Stimulated activated CD8-positive, alpha-beta memory T cell treated with anti-CD3 and anti-CD28 coated beads, Interleukin-7, amount 100 ng/mL, for 4 hours (primary cell): Measurements from ENCODE around the gene ACSF2.
"Not testable (repeated sequence)": the region's sequence is repeated elsewhere in the genome, so short reads cannot be mapped to it uniquely, and the experiment has no call there.

Experiments
- DNase-seq, 2 donors: peaks; one replicate each; pipeline ENCODE4 v3.0.0-alpha.2; 2020; ENCODE audit warnings: low read depth in 2 of 2

The ACSF2 gene

DNA sequence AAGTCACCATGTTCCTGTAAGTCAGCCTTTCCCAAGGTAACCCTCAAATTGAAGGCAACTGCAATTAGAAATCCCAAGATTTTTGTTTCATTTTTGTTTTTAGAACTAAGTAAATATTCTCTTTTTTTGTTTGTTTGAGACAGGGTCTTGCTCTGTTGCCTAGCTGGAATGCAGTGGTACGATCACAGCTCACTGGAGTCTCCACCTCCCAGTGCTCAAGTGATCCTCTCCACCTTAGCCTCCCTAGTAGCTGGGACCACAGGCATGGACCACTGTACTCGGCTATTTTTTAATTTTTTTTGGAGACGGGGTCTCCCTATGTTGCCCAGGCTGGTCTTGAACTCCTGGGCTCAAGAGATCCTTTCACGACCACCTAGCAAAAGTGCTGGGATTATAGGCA is 18.1 kb upstream of the ACSF2 start:
- no peak for DNase-seq

DNA sequence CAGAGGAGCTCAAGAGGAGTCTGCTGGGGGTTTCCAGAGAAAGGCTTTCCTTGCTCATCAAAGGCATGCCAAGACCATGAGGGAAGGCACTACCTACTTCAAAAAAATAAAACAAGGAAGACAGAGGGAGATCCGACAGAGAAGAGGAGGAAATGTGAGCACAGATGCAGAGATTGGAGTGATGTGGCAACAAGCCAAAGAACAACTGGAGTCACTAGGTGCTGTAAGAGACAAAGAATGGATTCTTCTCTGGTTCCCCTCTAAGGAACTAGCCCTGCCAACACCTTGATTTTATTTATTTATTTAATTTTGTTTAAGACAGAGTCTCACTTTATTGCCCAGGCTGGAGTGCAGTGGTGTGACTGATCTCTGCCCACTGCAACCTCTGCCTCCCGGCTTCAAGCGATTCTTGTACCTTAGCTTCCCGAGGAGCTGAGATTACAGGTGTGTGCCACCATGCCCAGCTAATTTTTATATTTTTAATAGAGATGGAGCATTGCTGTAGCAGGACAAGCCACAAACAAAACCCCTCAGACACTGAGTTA is 13.8 kb upstream of the ACSF2 start:
- DNase-seq = no peak

DNA sequence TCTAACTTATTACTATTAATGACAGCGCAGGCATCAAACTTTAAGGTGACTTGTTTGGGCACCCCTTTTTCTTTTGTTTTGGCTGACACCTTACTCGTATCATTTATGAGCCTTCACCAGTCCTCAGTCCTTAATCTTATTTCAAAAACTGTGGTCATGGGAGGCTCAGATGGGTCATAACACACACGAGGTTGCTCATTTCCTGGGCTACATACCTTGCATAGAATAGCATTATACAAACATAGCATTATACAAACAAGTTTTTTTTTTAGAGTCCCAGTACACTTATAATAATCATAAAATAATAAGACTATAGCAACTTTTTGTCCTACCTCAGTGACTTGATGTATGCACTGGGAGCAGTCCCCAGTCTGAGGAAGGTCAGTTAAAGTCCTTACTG is 11.2 kb upstream of the ACSF2 start:
- DNase-seq = no peak

DNA sequence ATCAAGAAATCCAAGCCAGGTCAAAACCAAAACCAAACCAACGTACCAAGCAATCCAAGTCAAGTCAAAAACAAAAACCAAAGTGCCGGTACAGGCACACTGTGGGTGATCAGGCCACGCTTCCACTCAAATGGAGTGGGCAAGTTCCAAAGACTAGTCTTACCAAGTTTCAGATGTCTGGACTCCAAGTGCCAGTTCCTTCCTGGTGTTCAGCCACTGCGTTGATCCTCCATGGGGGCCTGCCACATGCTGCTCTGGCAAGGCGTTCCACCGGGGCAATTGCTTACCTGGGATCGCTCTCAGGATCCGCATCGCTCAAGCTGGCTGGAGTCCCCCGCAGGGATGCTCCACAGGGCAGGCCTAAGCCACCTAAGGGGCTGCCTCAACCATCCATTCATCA is 6.4 kb upstream of the ACSF2 start:
- not testable (repeated sequence) for DNase-seq

DNA sequence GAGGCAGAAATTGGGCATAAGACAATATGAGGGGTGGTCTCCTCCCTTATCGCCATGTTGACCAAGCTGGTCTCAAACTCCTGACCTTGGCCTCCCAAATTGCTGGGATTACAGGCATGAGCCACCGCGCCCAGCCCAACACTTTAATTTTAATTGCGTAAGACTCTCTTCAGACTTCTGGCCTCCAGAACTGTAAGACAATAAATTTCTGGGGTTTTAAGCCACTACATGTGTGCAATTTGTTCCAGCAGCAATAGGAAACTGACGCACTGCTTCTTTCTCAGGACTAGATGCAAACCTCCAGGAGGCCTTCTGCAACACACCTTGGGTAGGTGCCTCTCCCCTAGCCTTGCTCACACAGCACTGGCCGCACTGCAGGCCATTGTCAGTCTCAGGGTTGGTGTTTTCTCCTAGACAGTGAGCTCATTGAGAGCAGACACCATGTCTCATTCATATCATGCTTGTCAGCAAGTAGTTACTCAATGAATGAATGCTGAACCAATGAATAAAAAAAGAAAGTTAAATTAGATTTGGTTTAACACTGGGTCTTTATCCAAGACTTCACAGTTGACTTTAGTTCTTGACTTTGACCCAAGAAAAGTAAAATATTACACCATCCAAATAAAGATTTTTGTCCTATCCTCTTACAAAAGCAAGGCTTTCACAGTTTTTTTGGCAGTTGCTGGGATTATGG is 5.5 kb upstream of the ACSF2 start:
- no peak for DNase-seq

DNA sequence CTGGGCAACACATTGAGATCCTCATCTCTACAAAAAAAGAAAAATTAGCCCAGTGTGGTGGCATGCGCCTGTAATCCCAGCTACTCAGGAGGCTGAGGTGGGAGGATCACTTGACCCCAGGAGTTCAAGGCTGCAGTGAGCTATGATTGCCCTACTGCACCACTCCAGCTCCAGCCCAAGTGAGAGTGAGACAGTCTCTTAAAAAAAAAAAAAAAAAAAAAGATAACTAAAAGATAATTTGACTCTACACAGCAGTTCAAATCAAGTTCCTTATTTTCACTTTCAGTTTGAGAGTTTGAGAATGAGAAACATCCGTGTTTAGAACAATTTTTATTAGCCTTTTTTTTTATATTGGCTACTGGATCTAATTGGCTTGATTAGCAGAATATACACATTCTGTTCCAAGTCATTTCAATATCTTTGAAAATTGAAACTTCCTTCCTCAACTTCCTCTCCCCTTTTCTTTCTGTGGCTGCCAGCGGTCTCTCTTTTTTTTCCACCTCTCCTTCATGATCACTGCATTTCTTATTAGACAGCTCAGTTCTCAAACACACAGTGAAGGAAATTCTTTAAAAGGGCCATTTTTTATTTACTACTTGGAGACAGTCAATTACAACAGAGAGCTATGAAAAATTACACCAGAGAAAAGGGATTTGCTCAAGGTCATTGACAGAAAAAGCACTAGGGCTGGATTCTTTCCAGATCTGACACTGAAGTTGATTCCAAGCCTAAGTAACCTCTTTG is 4.5 kb upstream of the ACSF2 start:
- DNase-seq = no peak

DNA sequence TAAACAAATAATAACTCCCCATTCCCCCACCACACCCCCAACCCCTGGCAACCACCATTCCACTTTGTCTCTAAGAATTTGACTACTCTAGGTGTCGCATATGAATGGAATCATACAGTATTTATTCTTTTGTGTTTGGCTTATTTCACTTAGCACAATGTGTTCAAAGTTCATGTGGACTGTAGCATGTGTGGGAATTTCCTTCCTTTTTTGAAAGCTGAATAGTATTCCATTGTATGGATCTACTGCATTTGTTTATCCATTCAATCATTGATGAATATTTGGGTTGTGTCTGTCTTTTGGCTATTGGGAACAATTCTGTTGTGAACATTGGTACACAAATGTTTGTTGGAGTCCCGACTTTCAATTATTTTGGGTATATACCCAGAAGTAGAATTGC is 3.3 kb upstream of the ACSF2 start:
- no peak for DNase-seq

DNA sequence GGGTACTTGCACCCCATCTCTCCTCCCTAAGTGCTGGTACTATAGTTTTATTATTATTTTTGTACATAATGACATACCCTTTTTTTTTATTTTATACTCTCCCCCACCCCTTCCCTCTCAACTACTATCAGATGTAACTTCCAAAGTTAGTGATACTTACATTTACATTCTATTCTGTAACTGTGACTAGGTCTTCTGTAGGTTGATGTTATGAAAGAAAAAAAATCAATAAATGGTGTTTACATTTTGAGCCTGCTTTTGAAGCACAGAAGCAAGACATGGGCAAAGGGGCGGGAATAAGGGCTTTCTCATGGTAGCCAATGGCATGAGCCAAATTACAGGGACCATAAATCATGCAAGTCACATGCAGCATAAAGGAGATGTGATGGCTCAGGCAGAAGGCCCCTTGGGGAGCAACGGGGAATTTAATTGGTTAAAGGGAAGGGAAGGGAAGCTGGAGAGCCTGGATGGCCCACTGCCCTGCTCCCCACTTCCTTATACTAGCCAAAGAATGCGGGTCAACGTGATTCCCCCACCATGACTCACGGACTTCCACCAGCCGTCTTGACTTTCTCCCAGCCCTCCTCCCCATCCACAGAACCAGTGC is 2.4 kb upstream of the ACSF2 start:
- DNase-seq = no peak

DNA sequence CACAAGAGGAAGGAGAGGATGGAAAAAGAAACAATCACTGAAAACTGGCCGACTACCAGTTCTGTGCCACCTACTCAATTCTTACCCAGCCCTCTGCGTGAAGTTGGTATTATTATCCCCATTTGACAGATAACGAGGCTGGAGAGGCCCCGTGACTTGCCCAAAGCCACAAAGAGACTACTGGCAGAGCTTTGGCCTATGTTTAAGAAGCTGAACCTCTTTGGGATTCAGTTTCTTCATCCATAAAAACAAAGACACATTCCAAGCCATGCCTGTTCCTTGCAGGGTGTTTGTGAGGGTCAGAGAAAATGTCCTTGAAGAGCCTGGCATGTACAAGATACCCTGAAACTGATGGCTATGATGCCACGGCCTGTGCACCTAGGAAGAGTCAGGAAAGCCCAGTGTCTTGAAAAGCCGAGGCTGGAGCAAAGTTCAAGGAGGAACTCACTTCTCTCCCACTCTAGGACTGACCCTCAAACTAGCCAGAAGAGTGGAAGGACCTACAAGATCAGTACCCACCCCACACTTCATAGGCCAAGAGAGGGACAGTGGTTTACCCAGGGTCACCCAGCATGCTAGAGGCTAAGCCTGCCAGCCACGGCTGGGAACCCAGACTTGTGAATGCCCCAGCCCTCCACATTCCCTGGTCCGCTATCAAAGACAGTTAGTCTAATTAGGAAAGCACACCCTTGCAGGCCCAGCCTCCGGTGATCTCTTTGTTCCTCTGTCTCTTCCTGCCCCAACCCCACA is 1.6 kb upstream of the ACSF2 start:
- no peak for DNase-seq

DNA sequence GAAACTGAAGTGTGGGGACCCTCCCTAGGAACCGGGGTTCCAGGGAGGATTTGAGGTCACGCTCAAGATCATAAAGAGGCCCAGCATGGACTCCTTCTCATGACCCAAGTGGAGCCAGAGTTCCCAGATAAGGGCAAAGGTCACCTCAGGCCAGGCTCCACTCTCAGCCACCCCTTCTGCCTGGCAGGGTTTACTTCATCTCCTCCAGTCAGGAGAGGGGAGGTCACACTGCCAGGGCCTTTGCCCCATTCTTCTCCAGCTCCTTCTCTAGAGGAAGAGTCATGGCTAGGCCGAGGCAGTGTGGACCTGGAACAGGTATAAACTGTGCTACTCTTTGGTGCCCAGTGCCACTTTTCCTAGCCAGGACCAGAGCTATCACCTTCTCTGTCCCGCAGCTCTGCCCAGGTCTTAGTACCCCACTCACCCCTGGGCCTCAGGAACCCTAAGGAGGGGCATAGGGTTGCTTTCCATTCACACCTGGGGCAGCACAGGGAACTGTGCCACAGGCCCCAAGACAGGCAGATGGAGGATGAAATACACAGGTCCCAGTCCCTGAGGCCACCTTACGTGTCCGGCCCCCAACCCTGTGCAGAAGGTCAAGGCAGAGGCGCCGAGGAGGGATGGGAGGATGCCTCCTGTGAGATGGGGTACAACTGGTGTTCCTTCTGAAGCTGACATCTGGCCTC is 879 bp upstream of the ACSF2 start:
- DNase-seq = no peak

DNA sequence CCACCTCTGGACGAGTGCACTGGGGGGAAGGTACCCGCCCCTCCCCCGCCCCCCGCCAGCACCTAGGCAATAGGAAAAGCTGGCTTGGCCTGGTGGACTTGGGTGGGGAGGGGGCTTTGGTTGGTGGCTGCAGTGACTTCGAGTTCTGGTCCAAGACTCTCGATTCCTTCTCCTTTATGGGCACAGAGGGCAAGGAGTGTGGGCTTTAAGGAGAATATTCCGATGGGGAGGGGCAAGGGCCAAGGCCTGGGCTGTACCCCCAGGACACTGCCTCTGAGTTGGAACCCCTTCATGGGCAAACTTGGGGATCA is 409 bp downstream of the ACSF2 start:
- DNase-seq = no peak

DNA sequence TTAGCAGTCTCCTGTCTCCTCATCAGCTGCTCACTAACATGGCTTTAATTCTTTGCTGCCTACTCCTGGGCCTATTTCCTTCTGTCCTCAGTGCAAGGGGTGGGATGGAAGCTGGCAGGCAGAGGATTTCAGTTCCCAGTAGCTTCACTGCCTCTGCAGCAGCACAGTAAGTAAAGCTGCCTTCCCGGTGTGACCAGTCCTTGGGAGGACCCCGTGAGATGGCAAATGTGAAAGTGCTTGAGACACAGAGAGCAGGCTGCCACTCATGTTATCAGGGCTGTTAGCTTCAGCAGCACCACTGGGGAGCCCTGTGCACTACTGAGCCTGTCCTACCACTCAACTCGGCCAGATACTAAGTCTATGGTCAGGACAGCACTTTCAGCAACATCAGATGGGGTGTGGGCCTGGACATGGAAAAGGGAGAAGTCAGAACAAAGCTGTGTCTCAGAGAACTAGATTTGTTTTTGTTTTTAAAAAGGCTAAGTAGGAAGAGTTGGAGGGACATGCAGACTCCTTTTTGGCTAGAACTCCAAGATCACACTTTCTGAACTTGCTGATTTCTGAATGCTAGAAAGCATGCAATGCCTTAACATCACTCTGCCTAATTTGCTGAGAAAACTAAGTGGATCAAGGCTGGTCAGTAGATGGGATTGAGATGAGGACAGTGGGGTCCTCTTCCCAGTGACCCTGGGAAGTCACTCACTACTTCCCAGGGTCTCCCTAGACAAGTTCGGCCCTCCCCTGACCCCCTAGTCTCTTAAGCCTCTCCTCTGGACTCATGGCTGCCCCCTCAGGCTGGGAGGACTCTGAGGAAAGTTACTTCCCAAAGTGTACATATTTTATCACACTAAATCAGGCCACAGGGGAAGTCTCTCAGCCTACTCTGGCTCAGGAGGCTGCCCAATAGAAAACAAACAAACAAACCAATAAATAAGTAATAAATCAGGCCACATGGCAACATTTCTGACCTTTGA is 1.1 kb downstream of the ACSF2 start:
- no peak for DNase-seq

DNA sequence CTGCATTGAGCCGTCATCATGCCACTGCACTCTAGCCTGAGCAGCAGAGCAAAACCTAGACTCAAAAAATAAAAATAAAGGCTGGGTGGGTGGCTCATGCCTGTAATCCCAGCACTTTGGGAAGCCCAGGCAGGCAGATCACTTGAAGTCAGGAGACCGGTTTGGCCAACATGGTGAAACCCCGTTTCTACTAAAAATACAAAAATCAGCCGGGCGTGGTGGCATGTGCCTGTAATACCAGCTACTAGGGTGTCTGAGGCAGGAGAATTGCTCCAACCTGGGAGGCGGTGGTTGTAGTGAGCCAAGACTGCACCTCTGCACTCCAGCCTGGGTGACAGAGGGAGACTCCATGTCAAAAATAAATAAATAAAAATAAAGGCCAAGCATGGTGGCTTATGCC is 2.1 kb downstream of the ACSF2 start:
- not testable (repeated sequence) for DNase-seq

DNA sequence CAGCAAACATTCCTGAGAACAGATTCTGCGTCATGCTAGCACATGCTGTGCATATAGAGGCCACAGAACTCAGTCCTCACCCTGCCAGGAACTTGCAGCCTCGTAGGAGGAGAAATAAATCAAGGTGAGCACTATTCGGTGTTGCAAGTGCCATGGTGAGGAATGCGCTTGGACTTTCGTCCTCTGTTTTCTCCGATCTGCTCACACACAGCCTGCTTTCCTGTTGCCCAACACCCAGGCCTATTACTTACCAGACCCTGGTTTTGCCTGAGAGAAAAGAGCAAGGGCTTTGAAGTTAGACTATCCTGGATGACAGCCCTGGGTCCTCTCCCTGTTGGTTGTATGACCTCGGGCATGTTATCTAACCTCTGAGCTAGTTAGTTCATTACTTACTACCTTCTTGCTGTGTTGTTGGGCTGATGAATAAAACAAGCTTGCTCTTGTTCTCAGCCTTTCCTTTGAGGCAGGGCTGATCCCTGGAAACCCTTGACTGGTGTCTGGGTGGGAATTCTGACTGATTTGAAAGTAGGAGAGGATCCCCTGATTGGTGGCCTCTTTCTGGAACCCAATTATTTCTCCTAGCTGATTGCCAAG is 2.9 kb downstream of the ACSF2 start:
- DNase-seq = no peak

DNA sequence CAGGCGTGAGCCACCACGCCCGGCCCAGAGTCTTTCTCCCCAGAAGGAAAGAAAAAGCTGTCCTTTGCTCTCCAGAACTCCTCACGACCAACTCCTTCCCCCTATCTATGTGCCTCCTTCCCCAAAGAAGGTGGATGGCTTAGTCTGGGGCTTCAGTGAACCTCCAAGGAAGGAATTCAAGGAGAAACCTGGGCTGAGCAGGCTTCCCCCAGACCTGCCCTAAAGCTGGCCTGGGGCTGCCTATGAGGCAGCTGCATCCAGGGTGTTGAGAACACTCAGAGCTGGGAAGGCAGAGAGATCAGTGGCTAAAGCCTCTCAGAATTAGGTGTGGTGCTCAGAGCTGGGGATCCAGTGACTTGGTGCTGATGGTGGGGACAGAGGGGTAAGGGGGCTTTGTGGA is 3.8 kb downstream of the ACSF2 start:
- DNase-seq = no peak

DNA sequence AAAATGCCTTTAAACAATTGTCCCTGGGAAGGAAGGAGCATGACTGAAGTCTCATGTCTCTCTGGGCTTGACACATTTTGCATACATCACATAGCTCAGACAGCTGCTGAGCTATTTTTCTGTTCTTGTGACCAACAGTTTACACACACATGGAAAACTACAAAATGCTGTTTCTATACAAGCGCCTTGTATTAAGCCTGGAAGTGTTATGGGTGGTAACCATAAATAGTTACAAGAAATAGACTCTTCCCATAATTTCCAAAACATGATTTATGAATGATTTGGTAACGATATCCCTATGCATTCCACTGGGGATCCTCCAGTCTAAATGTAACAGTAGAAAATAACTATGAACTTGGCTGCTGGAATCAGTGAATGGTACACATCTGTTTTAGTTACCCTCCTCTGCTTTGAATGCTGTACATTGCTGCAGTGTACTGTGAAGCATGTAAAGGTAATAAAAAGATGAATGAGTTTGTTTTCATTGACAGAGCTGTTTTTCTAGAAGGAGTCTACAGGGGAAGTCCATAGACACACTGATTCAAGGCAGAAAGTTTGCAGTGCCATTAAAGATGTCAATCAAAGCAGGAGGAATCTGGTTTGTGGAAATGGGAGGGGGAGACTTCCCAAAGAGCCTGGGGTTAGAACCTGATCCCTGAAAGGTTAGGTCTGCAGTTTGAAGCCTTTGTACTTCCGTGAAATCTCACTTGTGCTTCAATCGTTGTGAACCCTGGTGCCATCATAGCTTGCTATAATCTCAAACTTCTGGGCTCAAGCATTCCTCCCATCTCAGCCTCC is 5.0 kb downstream of the ACSF2 start:
- no peak for DNase-seq

DNA sequence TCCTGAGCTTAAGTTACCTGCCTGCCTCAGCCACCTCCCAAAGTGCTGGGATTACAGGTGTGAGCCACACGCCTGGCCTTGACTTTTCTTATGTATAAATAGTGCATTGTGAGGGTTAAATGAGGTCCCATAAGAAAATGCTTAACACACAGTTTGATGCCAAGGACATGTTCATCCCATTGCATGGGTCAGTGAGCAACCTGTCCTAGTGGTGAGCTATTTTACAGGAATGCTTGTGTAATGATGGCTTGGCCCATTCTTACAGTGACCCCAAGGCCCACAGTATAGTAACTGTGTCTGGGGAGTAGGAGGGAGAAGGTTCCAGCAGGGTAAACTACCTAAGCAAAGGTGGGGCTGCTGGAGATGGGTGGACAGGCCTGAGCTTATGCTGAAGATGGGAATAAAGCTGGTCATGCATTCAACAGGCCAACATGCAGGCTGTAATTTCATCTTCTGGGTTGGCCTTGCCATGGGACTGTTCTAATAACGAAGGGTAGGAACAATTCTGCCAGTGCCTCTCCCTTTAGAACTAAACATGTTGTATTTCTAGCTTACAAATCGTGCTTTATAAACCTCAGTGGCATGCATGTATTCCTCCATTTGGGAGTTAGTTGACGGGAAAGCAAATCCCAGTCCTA is 6.2 kb downstream of the ACSF2 start:
- DNase-seq = no peak

DNA sequence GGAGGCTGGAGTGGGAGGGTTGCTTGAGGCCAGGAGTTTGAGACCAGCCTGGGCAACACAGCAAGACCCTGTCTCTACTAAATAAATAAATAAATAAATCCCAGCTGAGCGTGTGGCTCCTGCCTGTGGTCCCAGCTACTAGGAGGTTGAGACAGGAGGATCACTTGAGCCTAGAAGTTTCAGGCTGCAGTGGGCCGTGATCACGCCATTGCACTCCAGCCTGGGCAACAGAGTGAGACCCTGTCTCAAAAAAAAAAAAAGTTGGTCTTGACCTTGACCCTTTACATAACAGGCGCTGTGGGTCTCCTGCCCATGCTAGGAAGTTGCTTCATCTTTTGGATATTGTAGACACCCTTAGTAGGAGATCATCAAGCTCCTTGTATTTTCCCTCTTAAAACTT is 11.4 kb downstream of the ACSF2 start:
- no peak for DNase-seq

DNA sequence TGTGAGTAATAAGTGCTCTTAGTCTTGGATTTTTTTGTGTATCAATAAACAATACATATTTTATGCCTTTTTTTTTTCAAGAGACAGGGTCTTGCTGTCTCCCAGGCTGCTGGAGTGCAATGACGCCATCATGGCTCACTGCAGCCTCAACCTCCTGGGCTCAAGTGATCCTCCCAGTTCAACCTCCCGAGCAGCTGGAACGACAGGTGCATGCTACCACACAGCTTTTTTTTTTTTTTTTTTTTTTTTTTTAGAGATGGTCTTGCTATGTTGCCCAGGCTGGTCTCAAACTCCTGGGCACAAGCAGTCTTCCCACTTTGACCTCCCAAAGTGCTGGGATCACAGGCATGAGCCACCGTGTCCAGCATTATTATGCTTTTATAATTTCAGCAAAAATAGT is 13.0 kb downstream of the ACSF2 start:
- no peak for DNase-seq
